Mucosa of gallbladder (tissue), 1 donor: Measurements from ENCODE around the gene SGO2. TPM values are rescaled to one million over a fixed set of nuclear protein-coding genes. Genes with fewer than 3 reads are reported as not detected.
"Not testable (repeated sequence)": the region's sequence is repeated elsewhere in the genome, so short reads cannot be mapped to it uniquely, and the experiment has no call there.

Experiments
- DNase-seq: peaks from one replicate; pipeline ENCODE4 v3.0.0-alpha.2; 2020; ENCODE audit warnings: low spot score
- total RNA-seq: library from RNA; stranded (reverse); gene quantifications from one replicate; pipeline ENCODE4 v1.2.1, GENCODE V29; 2021
- donor health status: DM: no; HTN: no; CAD: no.

SGO2 gene
- total RNA-seq, 1 donor from 2014 or later, result 2.0 TPM

- peak; percentile 23 for DNase-seq
Measured at GRCh38 chr2:200619279-200619678, 93.3 kb downstream of the SGO2 start.

GRCh38 chr2:200620606-200621390, 94.8 kb downstream of the SGO2 start:
- DNase-seq, result no peak

GRCh38 chr2:200622106-200622505, 96.1 kb downstream of the SGO2 start:
- no peak for DNase-seq

- no peak for DNase-seq
Measured at GRCh38 chr2:200624026-200624425, 98.0 kb downstream of the SGO2 start.

GRCh38 chr2:200624658-200625057, 98.7 kb downstream of the SGO2 start:
- DNase-seq, result no peak

GRCh38 chr2:200625282-200625681, 99.3 kb downstream of the SGO2 start:
- no peak for DNase-seq

GRCh38 chr2:200625958-200626363, 100.0 kb downstream of the SGO2 start:
- no peak for DNase-seq

- no peak for DNase-seq
Measured at GRCh38 chr2:200627110-200627770, 101.2 kb downstream of the SGO2 start.

- DNase-seq, result not testable (repeated sequence)
Measured at GRCh38 chr2:200628461-200628860, 102.5 kb downstream of the SGO2 start.

GRCh38 chr2:200631287-200631686, 105.3 kb downstream of the SGO2 start:
- no peak for DNase-seq

Other genes with a start within 250 kb of the SGO2 start
- 243 TPM for gene SPATS2L, start 219.5 kb upstream of the SGO2 start, total RNA-seq
- 16.1 TPM for gene KCTD18, start 16.1 kb upstream of the SGO2 start, total RNA-seq
- gene AOX1, start 59.8 kb downstream of the SGO2 start, total RNA-seq, result 119 TPM